HL-60 (cell line): ENCODE data around the gene CPT1A.

Experiments
- DNase-seq, 2 experiments: peaks; one replicate each; pipeline ENCODE4 v3.0.0-alpha.2; 2010 to 2020; ENCODE audit warnings: low read depth in 1 of 2, low spot score in 1 of 2
- H3K27ac ChIP-seq: fragments of 250-450 bp; sonication (Bioruptor Pico); replicated peaks from 2 replicates; pipeline ENCODE4 v1.5.1; 2020; ENCODE audit warnings: mild to moderate bottlenecking, moderate library complexity
- H3K27me3 ChIP-seq: fragments of 250-450 bp; sonication (Bioruptor Pico); 2 replicates; pipeline ENCODE4 v1.5.1; 2021; ENCODE audit warnings: mild to moderate bottlenecking, moderate library complexity; ENCODE audit not compliant: insufficient read depth, poor library complexity, severe bottlenecking
- H3K4me3 ChIP-seq: replicated peaks from 2 replicates; pipeline ENCODE4 v1.5.1; 2011; ENCODE audit warnings: mild to moderate bottlenecking, control low read depth, low read length; ENCODE audit not compliant: insufficient read depth
- GABPA ChIP-seq: IDR thresholded peaks from 2 replicates; pipeline ENCODE4 v1.6.1; 2012; ENCODE audit warnings: low read depth
- POLR2AphosphoS5 ChIP-seq: IDR thresholded peaks from 2 replicates; pipeline ENCODE4 v1.6.1; 2012; ENCODE audit warnings: low read depth
- SPI1 ChIP-seq: IDR thresholded peaks from 2 replicates; pipeline ENCODE4 v1.6.1; 2012; ENCODE audit warnings: low read depth, mild to moderate bottlenecking, borderline replicate concordance
- TF ChIP-seq, protein P1 (sequence below): IDR thresholded peaks from 2 replicates; pipeline ENCODE4 v1.6.1; 2012; ENCODE audit warnings: low read depth; ENCODE audit not compliant: insufficient replicate concordance
- TF ChIP-seq, protein P2 (sequence below): IDR thresholded peaks from one replicate; pipeline ENCODE4 v1.5.1; 2011; ENCODE audit warnings: low read length, control low read depth, inconsistent platforms; ENCODE audit not compliant: insufficient read depth

CPT1A gene

DNA sequence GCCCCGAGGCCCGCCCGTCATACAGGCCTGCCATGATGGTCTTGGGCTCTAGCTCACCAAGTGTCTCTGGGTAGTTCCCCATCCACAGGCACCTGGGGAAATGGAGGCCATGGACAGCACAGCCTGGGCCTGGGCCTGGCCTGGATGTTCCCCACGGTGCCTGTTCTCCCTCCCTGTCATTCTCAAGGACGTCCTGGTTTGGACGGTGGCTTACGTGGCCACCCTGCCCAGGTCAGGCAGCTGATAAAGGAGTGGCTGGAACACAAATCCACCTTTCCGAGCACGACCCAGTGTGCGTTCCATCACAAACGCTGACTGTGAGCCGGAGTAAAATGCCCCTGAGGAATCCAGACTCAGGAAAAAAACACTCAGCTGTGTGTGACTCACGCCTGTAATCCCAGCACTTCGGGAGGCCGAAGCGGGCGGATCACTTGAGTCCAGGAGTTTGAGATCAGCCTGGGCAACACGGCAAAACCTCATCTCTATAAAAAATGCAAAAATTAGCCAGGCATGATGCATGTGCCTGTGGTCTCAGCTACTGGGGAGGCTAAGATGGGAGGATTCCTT lies 49.2 kb downstream of the CPT1A start:
- Histone ChIP-seq H3K27me3 (no peaks in the 10 kb centered on the region), H3K27ac (no peak overlapping the region)
- no peak for DNase-seq

DNA sequence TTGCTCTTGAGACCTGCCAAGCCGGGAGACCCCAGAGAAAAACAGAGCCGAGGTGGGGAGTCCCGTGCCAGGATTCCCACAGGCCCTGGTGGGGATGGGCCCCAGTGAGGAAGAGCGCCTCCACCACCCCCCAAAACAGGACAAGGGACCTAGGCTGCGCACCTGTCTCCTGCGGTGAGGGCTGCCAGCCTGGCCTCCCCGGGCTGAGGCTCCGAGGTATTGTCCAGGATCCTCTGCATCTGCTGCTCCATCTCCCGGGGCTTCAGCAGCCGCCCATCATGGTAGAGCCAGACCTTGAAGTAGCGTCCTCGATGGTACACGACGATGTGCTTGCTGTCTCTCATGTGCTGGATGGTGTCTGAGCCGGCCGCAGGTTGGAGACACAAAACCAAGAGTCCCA lies 57.1 kb downstream of the CPT1A start:
- H3K27me3 ChIP-seq: no peaks in the 10 kb centered on the region
- no peak overlapping the region for H3K4me3 ChIP-seq
- no peak for DNase-seq
- no peak overlapping the region for H3K27ac ChIP-seq
- TF ChIP-seq GABPA: no peak
- no peak for TF ChIP-seq POLR2AphosphoS5
- TF ChIP-seq, protein P1, sequence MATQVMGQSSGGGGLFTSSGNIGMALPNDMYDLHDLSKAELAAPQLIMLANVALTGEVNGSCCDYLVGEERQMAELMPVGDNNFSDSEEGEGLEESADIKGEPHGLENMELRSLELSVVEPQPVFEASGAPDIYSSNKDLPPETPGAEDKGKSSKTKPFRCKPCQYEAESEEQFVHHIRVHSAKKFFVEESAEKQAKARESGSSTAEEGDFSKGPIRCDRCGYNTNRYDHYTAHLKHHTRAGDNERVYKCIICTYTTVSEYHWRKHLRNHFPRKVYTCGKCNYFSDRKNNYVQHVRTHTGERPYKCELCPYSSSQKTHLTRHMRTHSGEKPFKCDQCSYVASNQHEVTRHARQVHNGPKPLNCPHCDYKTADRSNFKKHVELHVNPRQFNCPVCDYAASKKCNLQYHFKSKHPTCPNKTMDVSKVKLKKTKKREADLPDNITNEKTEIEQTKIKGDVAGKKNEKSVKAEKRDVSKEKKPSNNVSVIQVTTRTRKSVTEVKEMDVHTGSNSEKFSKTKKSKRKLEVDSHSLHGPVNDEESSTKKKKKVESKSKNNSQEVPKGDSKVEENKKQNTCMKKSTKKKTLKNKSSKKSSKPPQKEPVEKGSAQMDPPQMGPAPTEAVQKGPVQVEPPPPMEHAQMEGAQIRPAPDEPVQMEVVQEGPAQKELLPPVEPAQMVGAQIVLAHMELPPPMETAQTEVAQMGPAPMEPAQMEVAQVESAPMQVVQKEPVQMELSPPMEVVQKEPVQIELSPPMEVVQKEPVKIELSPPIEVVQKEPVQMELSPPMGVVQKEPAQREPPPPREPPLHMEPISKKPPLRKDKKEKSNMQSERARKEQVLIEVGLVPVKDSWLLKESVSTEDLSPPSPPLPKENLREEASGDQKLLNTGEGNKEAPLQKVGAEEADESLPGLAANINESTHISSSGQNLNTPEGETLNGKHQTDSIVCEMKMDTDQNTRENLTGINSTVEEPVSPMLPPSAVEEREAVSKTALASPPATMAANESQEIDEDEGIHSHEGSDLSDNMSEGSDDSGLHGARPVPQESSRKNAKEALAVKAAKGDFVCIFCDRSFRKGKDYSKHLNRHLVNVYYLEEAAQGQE: no peak
- TF ChIP-seq SPI1: no peak
- TF ChIP-seq, protein P2, sequence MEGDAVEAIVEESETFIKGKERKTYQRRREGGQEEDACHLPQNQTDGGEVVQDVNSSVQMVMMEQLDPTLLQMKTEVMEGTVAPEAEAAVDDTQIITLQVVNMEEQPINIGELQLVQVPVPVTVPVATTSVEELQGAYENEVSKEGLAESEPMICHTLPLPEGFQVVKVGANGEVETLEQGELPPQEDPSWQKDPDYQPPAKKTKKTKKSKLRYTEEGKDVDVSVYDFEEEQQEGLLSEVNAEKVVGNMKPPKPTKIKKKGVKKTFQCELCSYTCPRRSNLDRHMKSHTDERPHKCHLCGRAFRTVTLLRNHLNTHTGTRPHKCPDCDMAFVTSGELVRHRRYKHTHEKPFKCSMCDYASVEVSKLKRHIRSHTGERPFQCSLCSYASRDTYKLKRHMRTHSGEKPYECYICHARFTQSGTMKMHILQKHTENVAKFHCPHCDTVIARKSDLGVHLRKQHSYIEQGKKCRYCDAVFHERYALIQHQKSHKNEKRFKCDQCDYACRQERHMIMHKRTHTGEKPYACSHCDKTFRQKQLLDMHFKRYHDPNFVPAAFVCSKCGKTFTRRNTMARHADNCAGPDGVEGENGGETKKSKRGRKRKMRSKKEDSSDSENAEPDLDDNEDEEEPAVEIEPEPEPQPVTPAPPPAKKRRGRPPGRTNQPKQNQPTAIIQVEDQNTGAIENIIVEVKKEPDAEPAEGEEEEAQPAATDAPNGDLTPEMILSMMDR: no peak

More for the DNA sequence above, 49.2 kb downstream of the CPT1A start:
- no peak overlapping the region for H3K4me3 ChIP-seq
- TF ChIP-seq, protein P1: no peak
- TF ChIP-seq GABPA (no peak), POLR2AphosphoS5 (no peak), SPI1 (no peak)
- TF ChIP-seq, protein P2: no peak

DNA sequence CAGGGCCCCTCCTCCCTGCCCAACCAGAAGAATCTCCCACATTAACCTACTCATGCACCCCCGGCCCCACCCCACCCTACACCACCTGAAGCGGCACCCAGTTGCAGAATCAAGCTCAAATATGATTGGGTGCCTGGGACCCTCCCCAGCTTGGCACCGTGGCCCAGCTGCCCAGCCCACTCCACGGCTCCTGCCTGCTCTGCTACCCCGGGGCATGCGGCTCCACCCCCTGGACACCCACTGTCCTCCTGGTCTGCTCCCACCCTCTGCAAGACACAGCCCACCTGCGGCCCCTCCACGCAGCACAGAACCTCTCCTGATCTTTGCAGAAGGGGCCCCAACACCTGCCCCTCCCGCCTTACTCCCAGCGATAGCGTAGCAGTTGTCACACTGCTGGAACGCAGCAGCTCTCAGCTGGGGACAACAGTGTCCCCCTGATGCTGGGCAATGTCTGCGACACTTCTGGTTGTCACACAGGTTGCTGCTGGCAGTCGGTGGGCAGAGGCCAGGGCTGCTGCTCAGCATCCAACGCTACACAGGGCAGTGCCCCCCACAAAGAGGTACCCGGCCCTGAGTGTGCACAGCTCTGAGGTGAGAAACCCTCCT lies 58.4 kb downstream of the CPT1A start:
- Histone ChIP-seq H3K4me3 (no peak overlapping the region), H3K27me3 (no peaks in the 10 kb centered on the region), H3K27ac (no peak overlapping the region)
- no peak for DNase-seq
- TF ChIP-seq SPI1 (no peak), GABPA (no peak), POLR2AphosphoS5 (no peak)
- TF ChIP-seq, protein P2: no peak
- TF ChIP-seq, protein P1: no peak
